ENCODE results near the gene MOAP1.
"Not testable (repeated sequence)": the region's sequence is repeated elsewhere in the genome, so short reads cannot be mapped to it uniquely, and the experiment has no call there.

The MOAP1 gene

GRCh38 chr14:93161411-93161940 is 23.2 kb downstream of the MOAP1 start:
- TF ChIP-seq EZH2phosphoT487 (IDR thresholded peaks at IDR 0.05; ENCODE audit: low read depth) = no peak
- TF ChIP-seq CTCF (IDR thresholded peaks at IDR 0.05; ENCODE audit: low read depth, low read length) = no peak
- no peaks in the 10 kb centered on the region for H3K27me3 ChIP-seq (ENCODE audit: low read depth, low read length)
- H3K27ac ChIP-seq (ENCODE audit: low read length) = no peak overlapping the region
- no peak overlapping the region for H3K4me3 ChIP-seq (ENCODE audit: low read length)
- H3K79me2 ChIP-seq (ENCODE audit: low read length) = no peaks in the 10 kb centered on the region
- no peaks in the 10 kb centered on the region for H3K36me3 ChIP-seq (replicated peaks; ENCODE audit: low read depth, low read length)
- H3K4me2 ChIP-seq (ENCODE audit: low read length) = no peak overlapping the region
- H3K4me1 ChIP-seq (ENCODE audit: low read length) = no peaks in the 10 kb centered on the region
- H2AFZ ChIP-seq (ENCODE audit: low read depth, low read length) = no peak overlapping the region
- no peak overlapping the region for H3K9ac ChIP-seq (ENCODE audit: low read length)
- H3K9me3 ChIP-seq (ENCODE audit: insufficient read depth, low read length) = no peaks in the 10 kb centered on the region
- no peaks in the 10 kb centered on the region for H4K20me1 ChIP-seq (ENCODE audit: insufficient read depth, low read length)

- Histone ChIP-seq H3K4me2 (ENCODE audit: low read length) (no peak overlapping the region), H3K27ac (ENCODE audit: low read length) (no peak overlapping the region), H3K36me3 (replicated peaks; ENCODE audit: low read depth, low read length) (no peaks in the 10 kb centered on the region), H3K4me3 (ENCODE audit: low read length) (no peak overlapping the region), H2AFZ (ENCODE audit: low read depth, low read length) (no peak overlapping the region), H3K9me3 (ENCODE audit: insufficient read depth, low read length) (no peaks in the 10 kb centered on the region), H3K4me1 (ENCODE audit: low read length) (no peaks in the 10 kb centered on the region), H3K79me2 (ENCODE audit: low read length) (no peaks in the 10 kb centered on the region), H3K9ac (ENCODE audit: low read length) (no peak overlapping the region), H3K27me3 (ENCODE audit: low read depth, low read length) (no peaks in the 10 kb centered on the region), H4K20me1 (ENCODE audit: insufficient read depth, low read length) (no peaks in the 10 kb centered on the region)
- TF ChIP-seq CTCF (IDR thresholded peaks at IDR 0.05; ENCODE audit: low read depth, low read length) (peak; percentile 45), EZH2phosphoT487 (IDR thresholded peaks at IDR 0.05; ENCODE audit: low read depth) (no peak)
These were observed 24.3 kb downstream of the MOAP1 start for GRCh38 chr14:93160353-93160801.

- not testable (repeated sequence) for H3K4me1 ChIP-seq (ENCODE audit: low read length); H3K27me3 ChIP-seq (ENCODE audit: low read depth, low read length); H3K4me2 ChIP-seq (ENCODE audit: low read length); H3K27ac ChIP-seq (ENCODE audit: low read length); H3K9me3 ChIP-seq (ENCODE audit: insufficient read depth, low read length); H4K20me1 ChIP-seq (ENCODE audit: insufficient read depth, low read length); H2AFZ ChIP-seq (ENCODE audit: low read depth, low read length); H3K36me3 ChIP-seq (replicated peaks; ENCODE audit: low read depth, low read length); H3K9ac ChIP-seq (ENCODE audit: low read length); H3K79me2 ChIP-seq (ENCODE audit: low read length); H3K4me3 ChIP-seq (ENCODE audit: low read length)
These were observed 24.9 kb downstream of the MOAP1 start for GRCh38 chr14:93159625-93160352.

GRCh38 chr14:93158349-93158748 is 26.3 kb downstream of the MOAP1 start:
- H3K36me3 ChIP-seq (replicated peaks; ENCODE audit: low read depth, low read length); H3K4me3 ChIP-seq (ENCODE audit: low read length); H3K4me1 ChIP-seq (ENCODE audit: low read length); H3K9ac ChIP-seq (ENCODE audit: low read length); H3K27ac ChIP-seq (ENCODE audit: low read length); H2AFZ ChIP-seq (ENCODE audit: low read depth, low read length); H3K4me2 ChIP-seq (ENCODE audit: low read length); H3K27me3 ChIP-seq (ENCODE audit: low read depth, low read length); H4K20me1 ChIP-seq (ENCODE audit: insufficient read depth, low read length); H3K9me3 ChIP-seq (ENCODE audit: insufficient read depth, low read length); H3K79me2 ChIP-seq (ENCODE audit: low read length): not testable (repeated sequence)

- Histone ChIP-seq H3K4me2 (ENCODE audit: low read length) (no peak overlapping the region), H3K9me3 (ENCODE audit: insufficient read depth, low read length) (no peaks in the 10 kb centered on the region), H2AFZ (ENCODE audit: low read depth, low read length) (no peak overlapping the region), H3K4me3 (ENCODE audit: low read length) (no peak overlapping the region), H4K20me1 (ENCODE audit: insufficient read depth, low read length) (no peaks in the 10 kb centered on the region), H3K27ac (ENCODE audit: low read length) (no peak overlapping the region), H3K4me1 (ENCODE audit: low read length) (no peaks in the 10 kb centered on the region), H3K9ac (ENCODE audit: low read length) (no peak overlapping the region), H3K27me3 (ENCODE audit: low read depth, low read length) (no peaks in the 10 kb centered on the region), H3K79me2 (ENCODE audit: low read length) (no peaks in the 10 kb centered on the region), H3K36me3 (replicated peaks; ENCODE audit: low read depth, low read length) (no peaks in the 10 kb centered on the region)
- TF ChIP-seq CTCF (IDR thresholded peaks at IDR 0.05; ENCODE audit: low read depth, low read length) (no peak), EZH2phosphoT487 (IDR thresholded peaks at IDR 0.05; ENCODE audit: low read depth) (no peak)
These were observed 27.9 kb downstream of the MOAP1 start for GRCh38 chr14:93156693-93157369.

Data from OCI-LY3 (cell line).